Activated gamma-delta T cell (primary cell): ENCODE results near the gene NOTCH2.
A peak's percentile ranks its signal among the peaks of the same experiment; 100 is the strongest.
"Not testable (repeated sequence)": the region's sequence is repeated elsewhere in the genome, so short reads cannot be mapped to it uniquely, and the experiment has no call there.

Source experiments
- DNase-seq: peaks from one replicate; lab custom pipeline; 2025; lab: John Stamatoyannopoulos, UW
- total RNA-seq, 2 donors: gene quantifications; one replicate each; lab custom pipeline; 2026; lab: John Stamatoyannopoulos, UW

NOTCH2 gene
- total RNA-seq: 148 to 179 reads per million in 2 donors

GRCh38 chr1:120069067-120069919 lies at the start of gene NOTCH2:
Gene NOTCH2, minus strand, starts transcription at chr1:120069662. Its CDS starts 256 bp downstream, at chr1:120069406.
- DNase-seq: peak; percentile 52

GRCh38 chr1:120117371-120118177 lies 48.1 kb upstream of the NOTCH2 start:
- not testable (repeated sequence) for DNase-seq

- DNase-seq: not testable (repeated sequence)
These were observed 46.6 kb upstream of the NOTCH2 start for GRCh38 chr1:120116094-120116493.

DNA sequence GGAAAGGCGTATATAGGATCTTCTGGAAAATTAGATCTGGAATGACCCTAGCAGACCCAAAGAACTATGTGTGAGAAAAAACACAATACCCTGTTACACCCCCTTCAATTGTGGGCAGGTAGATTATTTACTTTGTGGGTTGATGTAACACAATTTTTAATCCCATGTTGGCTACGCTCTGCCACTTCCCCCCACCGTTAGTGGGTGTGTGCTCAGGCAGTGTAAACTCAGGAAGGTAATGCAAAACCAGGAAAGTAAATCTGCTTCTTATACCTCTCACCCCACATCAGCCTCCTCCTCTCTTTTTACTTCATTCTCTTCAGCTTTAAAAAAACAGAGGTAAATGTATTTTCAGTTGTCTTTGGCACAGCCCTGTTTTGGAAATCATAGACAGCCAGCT lies 43.7 kb upstream of the NOTCH2 start:
- not testable (repeated sequence) for DNase-seq

DNA sequence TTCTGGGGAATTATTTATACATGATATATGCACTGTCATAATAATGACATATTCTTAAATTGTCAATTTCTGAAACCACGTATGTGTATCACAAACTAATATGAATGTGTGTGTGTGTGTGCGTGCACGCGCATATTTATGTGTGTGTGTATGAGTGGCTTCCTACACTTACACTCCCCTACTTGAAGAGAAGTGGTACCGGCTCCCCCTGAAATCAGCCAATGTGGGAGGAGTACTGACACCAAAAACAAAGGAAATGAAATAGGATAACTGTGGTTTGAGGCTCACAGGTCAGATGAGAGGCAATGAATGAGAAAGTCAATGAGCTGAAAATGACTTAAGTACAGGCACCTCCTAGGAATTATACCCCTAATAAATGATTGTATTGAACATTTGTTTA lies 42.8 kb upstream of the NOTCH2 start:
- not testable (repeated sequence) for DNase-seq

GRCh38 chr1:120111771-120112170 lies 42.3 kb upstream of the NOTCH2 start:
- DNase-seq: not testable (repeated sequence)

DNA sequence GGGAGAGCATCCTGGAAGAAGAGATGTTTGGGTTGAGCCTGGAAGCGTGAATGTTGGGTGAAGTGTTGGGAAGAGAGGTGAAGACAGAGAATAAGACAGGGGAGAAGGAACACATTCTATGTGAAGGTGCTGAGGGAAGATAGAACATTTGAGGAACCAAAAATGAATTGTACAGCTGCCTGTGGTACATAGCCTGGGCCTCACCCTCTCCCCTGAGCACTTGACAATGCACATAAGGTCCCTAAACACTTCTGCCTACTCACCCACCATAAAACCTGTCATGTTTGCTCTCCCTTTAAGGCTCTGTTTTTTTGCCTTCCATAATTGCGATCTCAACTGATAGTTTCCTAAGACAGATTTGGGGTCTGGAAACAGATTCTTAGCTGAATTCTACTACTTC lies 41.5 kb upstream of the NOTCH2 start:
- not testable (repeated sequence) for DNase-seq

GRCh38 chr1:120109656-120110055 lies 40.2 kb upstream of the NOTCH2 start:
- DNase-seq: not testable (repeated sequence)

GRCh38 chr1:120109180-120109579 lies 39.7 kb upstream of the NOTCH2 start:
- not testable (repeated sequence) for DNase-seq

- DNase-seq: not testable (repeated sequence)
These were observed 35.8 kb upstream of the NOTCH2 start for GRCh38 chr1:120105288-120105687.

DNA sequence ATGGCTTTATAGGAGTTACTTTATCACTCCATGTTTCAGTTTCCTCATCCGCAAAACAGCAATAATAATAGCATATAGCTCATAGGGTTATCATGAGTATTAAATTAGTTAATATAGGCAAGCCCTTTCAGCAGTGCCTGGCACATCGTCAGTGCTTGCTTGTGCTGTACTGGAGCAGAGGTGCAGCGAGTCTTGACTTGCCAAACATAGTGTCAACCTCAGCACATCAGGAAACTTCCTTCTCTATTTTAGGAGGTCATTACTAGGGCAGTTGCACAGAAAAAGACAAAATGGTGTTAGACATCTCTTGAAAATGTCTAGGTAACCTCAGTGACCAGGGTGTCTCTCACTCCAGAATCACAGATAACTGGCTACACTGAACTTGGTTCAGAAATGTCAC lies 34.3 kb upstream of the NOTCH2 start:
- DNase-seq: not testable (repeated sequence)

DNA sequence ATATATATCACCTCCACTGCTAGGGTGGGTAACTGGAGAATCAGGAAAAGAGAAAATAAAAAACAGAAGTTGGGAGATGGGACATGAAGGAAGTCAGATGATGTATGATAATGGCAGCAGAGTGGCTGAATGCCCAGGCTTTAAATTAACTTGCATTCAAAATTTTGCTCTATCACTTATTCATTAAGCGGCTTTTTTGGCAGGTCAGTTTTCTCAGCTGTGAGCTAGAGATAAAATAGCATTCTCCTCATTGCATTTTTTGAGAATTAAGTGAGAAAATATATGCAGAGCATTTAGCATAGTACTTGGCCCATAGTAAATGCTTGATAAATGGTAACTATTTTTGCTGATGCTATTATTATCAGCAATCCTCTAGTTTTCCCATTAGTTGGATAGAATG lies 32.1 kb upstream of the NOTCH2 start:
- not testable (repeated sequence) for DNase-seq

- not testable (repeated sequence) for DNase-seq
These were observed 31.1 kb upstream of the NOTCH2 start for GRCh38 chr1:120100590-120100989.

DNA sequence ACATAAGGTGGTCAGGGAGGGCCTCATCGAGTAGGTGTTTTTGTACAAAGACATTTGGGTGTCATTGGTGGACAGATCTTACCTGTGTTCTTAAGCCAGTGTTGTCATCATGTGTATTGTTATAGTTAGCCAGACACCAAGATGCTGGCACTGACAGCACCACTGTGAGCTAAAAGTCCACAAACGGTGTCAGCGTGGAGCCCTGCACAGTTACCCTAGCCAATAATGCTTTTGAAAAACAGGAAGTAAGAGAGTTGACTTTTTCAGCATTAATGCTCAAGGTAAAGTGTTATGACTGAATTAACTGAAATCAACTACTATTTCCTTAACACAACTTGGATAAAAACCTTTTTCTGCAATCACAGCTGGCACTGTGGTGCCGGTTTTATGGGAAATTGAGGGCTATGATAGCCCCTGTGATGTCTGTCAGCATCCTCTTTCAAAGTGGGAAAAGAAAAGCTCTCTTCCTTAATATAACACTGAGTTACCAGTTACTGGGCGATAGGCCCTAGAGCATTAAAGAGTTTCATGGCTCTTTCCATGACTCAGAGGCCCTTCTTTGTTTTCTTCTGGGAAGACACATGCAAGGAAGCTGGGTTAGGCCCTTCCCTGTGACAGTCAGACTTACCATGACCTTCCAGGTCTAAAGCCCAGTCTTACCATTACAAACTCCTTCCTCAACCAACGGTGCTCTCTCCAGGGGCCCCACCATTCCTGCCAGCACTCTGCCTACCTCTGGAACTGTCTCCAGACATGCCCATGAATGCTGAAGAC lies 29.7 kb upstream of the NOTCH2 start:
- not testable (repeated sequence) for DNase-seq

DNA sequence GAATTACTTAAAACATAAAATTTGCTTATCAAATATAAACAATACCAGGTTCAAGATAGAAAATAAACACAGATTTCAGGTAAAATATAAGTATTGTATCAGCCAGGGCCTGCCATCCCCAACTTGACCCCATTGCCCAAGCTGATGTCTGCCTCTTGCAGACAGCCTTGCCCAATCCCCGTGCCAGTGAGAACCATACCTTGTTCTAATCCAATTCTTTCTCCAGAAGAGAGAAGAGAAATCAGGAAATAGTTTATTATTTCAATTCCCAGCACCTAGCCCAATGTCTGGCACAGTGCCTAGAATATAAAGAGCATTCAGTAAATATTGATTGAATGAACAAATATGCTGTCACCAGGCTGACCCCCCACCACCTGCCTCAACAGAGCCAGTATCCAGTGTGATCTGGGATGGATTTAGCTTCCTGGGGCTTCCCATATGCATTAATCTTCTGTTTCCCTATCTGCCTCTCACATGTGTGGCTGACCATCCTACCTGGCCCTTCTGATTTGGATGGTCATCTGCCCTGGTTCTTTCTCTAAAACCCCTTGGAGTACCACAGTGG lies 27.6 kb upstream of the NOTCH2 start:
- DNase-seq: not testable (repeated sequence)

- DNase-seq: not testable (repeated sequence)
These were observed 24.2 kb upstream of the NOTCH2 start for GRCh38 chr1:120093548-120094181.

DNA sequence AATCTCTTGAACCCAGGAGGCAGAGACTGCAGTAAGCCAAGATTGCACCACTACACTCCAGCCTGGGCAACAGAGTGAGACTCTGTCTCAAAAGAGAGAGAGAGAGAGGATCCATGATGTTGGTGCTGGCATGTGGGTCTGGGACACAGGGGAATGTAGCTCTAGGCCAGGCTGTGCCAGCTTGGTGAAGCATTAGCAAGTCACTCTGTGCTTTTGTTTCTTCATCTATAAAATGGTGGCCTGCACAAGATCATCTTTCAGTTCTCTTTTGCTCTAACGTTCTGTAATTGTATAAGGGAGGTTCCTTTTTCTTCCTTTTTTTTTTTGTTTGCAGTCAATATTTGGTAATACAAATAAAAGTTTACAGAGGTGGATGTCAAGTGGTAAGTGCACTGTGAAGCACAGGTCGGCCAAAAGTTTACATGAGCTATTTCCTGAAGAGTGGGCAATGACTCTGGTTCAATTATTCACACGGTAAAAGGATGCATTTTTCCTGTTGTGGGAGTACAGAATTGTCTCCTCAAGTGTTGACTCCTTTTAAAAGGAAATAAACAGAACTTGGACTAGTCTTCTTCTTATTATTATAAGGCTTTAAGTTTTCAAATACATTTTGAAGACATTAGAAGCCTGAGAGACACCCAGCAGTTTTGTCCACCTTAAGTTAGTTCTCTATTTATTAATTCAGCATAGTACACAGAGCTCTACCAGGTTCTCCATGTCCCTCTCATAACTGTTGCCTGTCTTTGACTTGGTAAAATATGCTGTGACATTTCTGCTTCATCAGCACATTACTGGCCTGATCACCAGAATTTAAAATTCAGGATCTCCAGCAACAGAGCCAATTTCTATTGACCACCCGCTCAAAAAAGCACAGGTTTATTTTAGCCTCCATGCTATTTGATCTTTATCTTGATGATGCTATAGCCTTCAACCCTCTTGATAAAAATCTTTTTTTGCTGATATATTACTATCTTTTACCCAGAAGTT lies 23.1 kb upstream of the NOTCH2 start:
- DNase-seq: not testable (repeated sequence)

- not testable (repeated sequence) for DNase-seq
These were observed 21.4 kb upstream of the NOTCH2 start for GRCh38 chr1:120090830-120091229.

- DNase-seq: not testable (repeated sequence)
These were observed 18.5 kb upstream of the NOTCH2 start for GRCh38 chr1:120087959-120088358.

- DNase-seq: not testable (repeated sequence)
These were observed 405 bp upstream of the NOTCH2 start for GRCh38 chr1:120069920-120070214.
